Measurements from ENCODE around the gene MSANTD1. TPM values are rescaled to one million over a fixed set of nuclear protein-coding genes. Genes with fewer than 3 reads are reported as not detected.

MSANTD1 gene
- total and polyA plus RNA-seq, 9 donors: 0.15 to 1.4 (median 0.87) TPM

DNA sequence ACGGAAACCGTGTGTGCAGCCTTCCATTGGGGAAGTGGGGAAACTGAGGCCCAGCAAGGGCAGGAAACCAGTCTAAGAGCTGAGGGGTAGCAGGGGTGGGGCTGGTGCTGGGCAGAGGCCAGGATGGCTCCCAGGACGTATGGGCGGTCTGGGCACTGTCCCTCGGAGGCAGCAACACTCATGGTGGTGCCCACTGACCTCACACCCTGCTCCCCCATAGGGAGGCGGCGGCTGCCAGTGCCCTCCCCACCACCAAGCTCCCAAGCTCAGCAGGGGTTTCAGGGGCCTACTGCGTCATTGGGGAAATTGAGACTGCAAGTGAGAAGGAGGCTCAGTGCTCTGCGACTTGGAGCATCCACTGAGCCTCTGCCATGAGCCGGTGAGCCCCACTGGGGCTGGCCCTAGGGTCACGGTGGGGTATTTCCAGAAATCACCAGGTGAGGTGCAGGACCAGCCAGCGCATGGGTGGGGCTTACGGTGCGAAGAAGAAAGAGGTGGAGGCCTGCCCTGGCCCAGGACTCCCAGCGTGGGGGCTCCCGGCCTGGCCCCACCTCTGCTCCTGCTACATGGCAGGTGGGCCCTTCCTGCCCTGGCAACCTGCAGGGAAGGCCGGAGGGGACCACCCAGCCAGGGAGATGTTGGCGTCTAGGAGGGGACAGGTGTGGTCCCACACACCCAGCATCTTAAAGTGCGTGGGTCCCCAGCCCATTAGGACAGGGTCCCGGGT, 915 bp downstream of the MSANTD1 start:
- no peak for TF ChIP-seq EP300 (IDR thresholded peaks at IDR 0.05)
- TF ChIP-seq POLR2A (IDR thresholded peaks at IDR 0.05): no peak
- TF ChIP-seq, protein P1, sequence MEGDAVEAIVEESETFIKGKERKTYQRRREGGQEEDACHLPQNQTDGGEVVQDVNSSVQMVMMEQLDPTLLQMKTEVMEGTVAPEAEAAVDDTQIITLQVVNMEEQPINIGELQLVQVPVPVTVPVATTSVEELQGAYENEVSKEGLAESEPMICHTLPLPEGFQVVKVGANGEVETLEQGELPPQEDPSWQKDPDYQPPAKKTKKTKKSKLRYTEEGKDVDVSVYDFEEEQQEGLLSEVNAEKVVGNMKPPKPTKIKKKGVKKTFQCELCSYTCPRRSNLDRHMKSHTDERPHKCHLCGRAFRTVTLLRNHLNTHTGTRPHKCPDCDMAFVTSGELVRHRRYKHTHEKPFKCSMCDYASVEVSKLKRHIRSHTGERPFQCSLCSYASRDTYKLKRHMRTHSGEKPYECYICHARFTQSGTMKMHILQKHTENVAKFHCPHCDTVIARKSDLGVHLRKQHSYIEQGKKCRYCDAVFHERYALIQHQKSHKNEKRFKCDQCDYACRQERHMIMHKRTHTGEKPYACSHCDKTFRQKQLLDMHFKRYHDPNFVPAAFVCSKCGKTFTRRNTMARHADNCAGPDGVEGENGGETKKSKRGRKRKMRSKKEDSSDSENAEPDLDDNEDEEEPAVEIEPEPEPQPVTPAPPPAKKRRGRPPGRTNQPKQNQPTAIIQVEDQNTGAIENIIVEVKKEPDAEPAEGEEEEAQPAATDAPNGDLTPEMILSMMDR (IDR thresholded peaks at IDR 0.05): no peak
- Histone ChIP-seq H3K9me3 (no peaks in the 10 kb centered on the region), H3K27me3 (no peaks in the 10 kb centered on the region), H3K4me1 (ENCODE audit: insufficient read depth) (peaks cover 1% of the 10 kb centered on the region), H3K36me3 (no peaks in the 10 kb centered on the region), H3K27ac (no peak overlapping the region), H3K4me3 (no peak overlapping the region)
- DNase-seq: peak in 1 of 5 donors; percentile 11
- intact Hi-C loops (cut with DNase I): no loop called here
- 84 to 88% (median 84%) methylated on average over 19 to 20 of the region's 20 CpGs for WGBS, 3 donors

DNA sequence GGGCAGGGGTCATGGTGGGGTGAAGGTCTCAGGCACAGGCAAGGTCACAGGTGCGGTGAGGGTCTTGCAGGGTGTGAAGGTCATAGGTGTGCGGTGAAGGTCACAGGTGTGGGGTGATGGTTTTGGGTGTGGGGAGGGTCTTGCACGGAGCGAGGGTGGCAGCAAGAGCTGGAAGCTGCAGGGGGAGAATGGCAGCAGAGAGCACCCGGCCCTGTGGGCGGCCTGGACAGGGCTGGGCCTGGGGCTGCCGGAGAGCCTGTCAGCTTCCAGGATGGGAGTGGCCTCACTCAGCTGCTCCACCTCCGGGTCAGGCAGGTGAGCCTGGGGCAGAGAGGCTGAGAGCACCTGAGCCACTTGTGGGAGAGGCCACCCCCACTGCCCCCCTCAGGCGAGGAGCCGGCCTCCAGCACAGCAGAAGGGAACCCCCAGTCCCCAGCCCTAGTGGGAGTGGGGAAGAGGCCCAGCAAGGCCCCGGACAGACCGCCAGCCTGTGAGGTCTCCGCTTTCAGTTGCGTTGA, 1.5 kb downstream of the MSANTD1 start:
- peak in 2 of 5 donors; percentile 17 to 30 for DNase-seq
- Histone ChIP-seq H3K27ac (no peak overlapping the region), H3K4me1 (ENCODE audit: insufficient read depth) (peaks cover 1% of the 10 kb centered on the region), H3K4me3 (no peak overlapping the region), H3K36me3 (no peaks in the 10 kb centered on the region), H3K9me3 (no peaks in the 10 kb centered on the region), H3K27me3 (no peaks in the 10 kb centered on the region)
- TF ChIP-seq POLR2A (IDR thresholded peaks at IDR 0.05) (no peak), EP300 (IDR thresholded peaks at IDR 0.05) (no peak)
- TF ChIP-seq, protein P1 (IDR thresholded peaks at IDR 0.05): no peak
- intact Hi-C loops (cut with DNase I): no loop called here
- 81 to 90% (median 82%) methylated on average over 14 of the region's 14 CpGs for WGBS, 3 donors

DNA sequence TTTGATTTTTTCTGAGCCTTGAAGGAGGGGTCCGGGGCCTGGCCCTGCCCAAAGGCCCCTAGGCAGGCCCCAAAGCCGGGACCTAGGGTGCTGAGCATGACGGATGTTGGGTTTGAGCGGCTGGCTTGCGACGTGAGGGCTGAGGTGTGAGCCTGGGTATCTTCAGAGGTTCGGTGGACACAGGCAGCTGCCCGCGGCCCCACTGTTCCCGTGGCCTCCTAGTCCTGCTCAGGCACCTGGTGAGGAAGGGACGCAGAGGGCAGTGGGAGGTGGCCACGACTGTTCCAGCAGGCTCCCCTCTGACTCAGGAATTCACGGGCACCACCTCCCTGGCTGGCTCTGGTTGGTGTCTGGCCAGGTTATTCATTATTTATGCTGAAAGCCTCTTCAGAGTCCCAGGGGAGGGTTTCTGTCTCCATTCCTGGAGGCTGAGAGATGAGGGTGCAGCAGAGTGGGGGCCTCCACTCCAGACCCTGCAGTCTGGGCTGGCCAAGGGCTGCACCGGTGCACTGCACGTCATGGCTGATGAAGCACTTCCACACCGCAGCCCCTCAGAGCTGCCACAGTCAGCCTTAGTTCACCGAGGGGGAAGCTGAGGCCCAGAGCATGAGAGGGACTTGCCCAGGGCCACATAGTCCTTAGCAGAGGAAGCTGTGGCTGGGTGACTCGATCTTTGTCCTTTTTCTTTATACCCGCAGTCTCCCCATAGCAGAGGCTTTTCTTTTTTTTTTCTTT, 2.2 kb downstream of the MSANTD1 start:
- Histone ChIP-seq H3K4me3 (no peak overlapping the region), H3K27me3 (no peaks in the 10 kb centered on the region), H3K27ac (no peak overlapping the region), H3K9me3 (no peaks in the 10 kb centered on the region), H3K36me3 (no peaks in the 10 kb centered on the region), H3K4me1 (ENCODE audit: insufficient read depth) (peaks cover 1% of the 10 kb centered on the region)
- 92 to 93% (median 92%) methylated on average over 19 of the region's 19 CpGs for WGBS, 3 donors
- TF ChIP-seq EP300 (IDR thresholded peaks at IDR 0.05) (no peak), POLR2A (IDR thresholded peaks at IDR 0.05) (no peak)
- TF ChIP-seq, protein P1 (IDR thresholded peaks at IDR 0.05): no peak
- peak in 3 of 5 donors; percentile 13 to 28 (median 19) for DNase-seq
- intact Hi-C loops (cut with DNase I): no loop called here

DNA sequence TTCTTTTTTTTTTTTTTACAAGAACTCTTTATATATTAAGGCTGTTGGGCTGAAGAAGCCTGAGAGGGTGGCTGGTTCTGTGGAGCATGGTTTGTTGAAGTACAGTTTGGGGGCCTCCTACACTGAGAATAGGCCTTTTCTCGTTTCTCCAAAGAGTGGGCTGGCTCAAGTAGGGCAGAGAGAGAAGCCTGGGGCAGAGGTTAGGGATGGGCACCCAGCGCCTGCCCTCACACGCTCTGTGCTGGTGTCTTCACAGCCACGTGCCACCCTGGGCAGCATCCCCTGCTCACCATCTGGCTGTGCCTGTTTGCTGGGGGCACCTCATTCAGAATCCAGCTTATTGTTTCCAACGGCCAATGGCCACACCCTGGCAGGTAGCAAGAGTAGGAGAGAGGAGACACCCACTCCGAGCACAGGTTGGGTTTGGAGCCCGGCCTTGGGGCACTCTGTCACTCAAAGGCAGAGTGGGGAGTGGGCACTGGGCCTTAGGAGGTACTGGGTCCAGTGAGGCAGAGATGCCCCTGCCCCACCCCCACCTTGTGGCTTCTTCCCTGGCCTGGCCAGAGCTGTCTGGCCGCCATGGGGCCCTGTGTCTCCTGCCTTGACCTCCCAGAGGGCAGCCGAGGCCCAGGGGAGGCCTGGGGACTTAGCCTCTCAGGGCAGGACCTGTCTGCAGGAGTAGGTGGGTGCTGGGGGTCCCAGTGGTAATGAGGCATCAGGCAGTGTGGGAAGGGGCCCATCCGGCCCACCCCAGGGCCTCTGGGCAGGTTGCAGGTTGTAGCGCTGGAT, 2.9 kb downstream of the MSANTD1 start:
- intact Hi-C loops (cut with DNase I): no loop called here
- H3K4me3 ChIP-seq: no peak overlapping the region
- H3K27ac ChIP-seq: no peak overlapping the region
- H3K27me3 ChIP-seq: no peaks in the 10 kb centered on the region
- WGBS, 3 donors: 92 to 94% (median 94%) methylated on average over 11 of the region's 11 CpGs
- no peak for TF ChIP-seq POLR2A (IDR thresholded peaks at IDR 0.05)
- no peak for TF ChIP-seq EP300 (IDR thresholded peaks at IDR 0.05)
- TF ChIP-seq, protein P1 (IDR thresholded peaks at IDR 0.05): no peak
- H3K36me3 ChIP-seq: no peaks in the 10 kb centered on the region
- peaks cover 1% of the 10 kb centered on the region for H3K4me1 ChIP-seq (ENCODE audit: insufficient read depth)
- DNase-seq: peak in 4 of 5 donors; percentile 5 to 28 (median 12)
- no peaks in the 10 kb centered on the region for H3K9me3 ChIP-seq

Measured in ovary (tissue), 9 donors.